ENCODE results near the gene CASKIN1. TPM values are rescaled to one million over a fixed set of nuclear protein-coding genes. Genes with fewer than 3 reads are reported as not detected.
A peak's percentile ranks its signal among the peaks of the same experiment; 100 is the strongest.

Gene CASKIN1
- polyA plus RNA-seq, 2 of the 4 experiments (the other 2 are of a cell fraction): 0.27 to 0.87 TPM

- no peak for DNase-seq (ENCODE audit: low read depth in 1 of 2, low spot score in 1 of 2)
- Histone ChIP-seq H3K4me2 (peak overlapping the region; percentile 50), H3K27ac (peak overlapping the region in 1 of 2 experiments; percentile 49; a peak in 3 of 6 replicates), H3K9me3 (no peaks in the 10 kb centered on the region), H3K4me3 (no peak overlapping the region), H3K4me1 (peaks cover 25% of the 10 kb centered on the region)
- ChIA-PET CTCF (interaction anchor here (0.7 to 3.8 kb wide), 6 partner anchors 14 to 275 kb away, joined by 3 to 20 read pairs (median 4); partner anchors contain the start of gene ECI1), POLR2A (interaction anchor here (0.5 to 1.1 kb wide), 3 partner anchors 11 to 71 kb away, joined by 3 to 5 read pairs (median 3); partner anchors contain the start of gene TRAF7)
- TF ChIP-seq REST (IDR thresholded peaks at IDR 0.05) (no peak), SREBF2 (IDR thresholded peaks at IDR 0.05) (no peak), MYC (IDR thresholded peaks at IDR 0.05; ENCODE audit: borderline replicate concordance, low read length) (no peak), POLR2A (IDR thresholded peaks at IDR 0.05; ENCODE audit: low read length) (no peak), HOXA7 (CRISPR knock-in tag; IDR thresholded peaks at IDR 0.05) (no peak), HDAC2 (IDR thresholded peaks at IDR 0.05) (no peak), HEYL (CRISPR knock-in tag; IDR thresholded peaks at IDR 0.05) (no peak), FOSL2 (IDR thresholded peaks at IDR 0.05) (no peak), FOSL2 (CRISPR knock-in tag; IDR thresholded peaks at IDR 0.05) (no peak), USF2 (IDR thresholded peaks at IDR 0.05) (no peak), ZNF302 (CRISPR knock-in tag; IDR thresholded peaks at IDR 0.05) (no peak), SMC3 (IDR thresholded peaks at IDR 0.05) (no peak), ATOH8 (CRISPR knock-in tag; IDR thresholded peaks at IDR 0.05; ENCODE audit: low read depth) (no peak), HES2 (IDR thresholded peaks at IDR 0.05) (no peak), HMGXB4 (CRISPR knock-in tag; IDR thresholded peaks at IDR 0.05; ENCODE audit: borderline replicate concordance) (no peak), RCOR1 (IDR thresholded peaks at IDR 0.05; ENCODE audit: low read depth, low read length) (no peak), CHD2 (IDR thresholded peaks at IDR 0.05; ENCODE audit: low read length, partially characterized antibody) (no peak)
- no peak for ATAC-seq
- WGBS (ENCODE audit: missing lambda C conversion rate): 34% methylated on average over 9 of the region's 9 CpGs
- FAIRE-seq: no peak
Observed at GRCh38 chr16:2226245-2226793, 29.9 kb upstream of the CASKIN1 start.

GRCh38 chr16:2223942-2224486 is 27.6 kb upstream of the CASKIN1 start:
- POLR2A ChIA-PET: no interaction called here
- peaks cover 25% of the 10 kb centered on the region for H3K4me1 ChIP-seq
- FAIRE-seq (no peak), ATAC-seq (peak; percentile 72 to 73), DNase-seq (ENCODE audit: low read depth in 1 of 2, low spot score in 1 of 2) (peak; percentile 53 to 61)
- H3K4me2 ChIP-seq: peak overlapping the region; percentile 99
- TF ChIP-seq FOSL2 (IDR thresholded peaks at IDR 0.05): no peak
- 0 out of 2 replicates have a peak, but pooled peaks have one; percentile 2 for TF ChIP-seq FOSL2 (CRISPR knock-in tag; IDR thresholded peaks at IDR 0.05)
- 0 out of 5 replicates have a peak, but pooled peaks of 1 of the 2 experiments have one; percentile 5 for TF ChIP-seq JUN (IDR thresholded peaks at IDR 0.05)
- no peak for TF ChIP-seq ESRRA (IDR thresholded peaks at IDR 0.05; ENCODE audit: borderline replicate concordance, low read length)
- peak; percentile 25; the same call in 1 of the 2 replicates for TF ChIP-seq PHF8 (IDR thresholded peaks at IDR 0.05; ENCODE audit: borderline replicate concordance, low read depth)
- peak in 1 of 2 experiments; percentile 39; a peak in 3 of 5 replicates for TF ChIP-seq RAD21 (conservative IDR thresholded peaks at IDR 0.05 in 1 of 2, IDR thresholded peaks at IDR 0.05 in 1 of 2)
- no peak for TF ChIP-seq HDAC2 (IDR thresholded peaks at IDR 0.05)
- TF ChIP-seq GATA3 (IDR thresholded peaks at IDR 0.05; ENCODE audit: borderline replicate concordance): no peak
- peak overlapping the region; percentile 96 to 97 for H3K27ac ChIP-seq
- no peaks in the 10 kb centered on the region for H3K9me3 ChIP-seq
- 6% methylated on average over 11 of the region's 22 CpGs for WGBS (ENCODE audit: missing lambda C conversion rate)
- CTCF ChIA-PET: interaction anchor here (1.5 kb wide), 1 partner anchor 28 kb away, joined by 3 read pairs; the partner anchor contains the start of gene ECI1
- peak overlapping the region; percentile 98 for H3K4me3 ChIP-seq
